GM19438 (cell line): ENCODE results near the gene TBC1D1.

Experiments
- ATAC-seq: cut with Tn5 transposase; IDR thresholded peaks from one replicate; pipeline ENCODE4 v1.9.1; 2021; ENCODE audit warnings: low read depth; ENCODE audit not compliant: unreplicated experiment

The TBC1D1 gene

GRCh38 chr4:38178392-38178995 is 287.6 kb downstream of the TBC1D1 start:
- ATAC-seq, result no peak

DNA sequence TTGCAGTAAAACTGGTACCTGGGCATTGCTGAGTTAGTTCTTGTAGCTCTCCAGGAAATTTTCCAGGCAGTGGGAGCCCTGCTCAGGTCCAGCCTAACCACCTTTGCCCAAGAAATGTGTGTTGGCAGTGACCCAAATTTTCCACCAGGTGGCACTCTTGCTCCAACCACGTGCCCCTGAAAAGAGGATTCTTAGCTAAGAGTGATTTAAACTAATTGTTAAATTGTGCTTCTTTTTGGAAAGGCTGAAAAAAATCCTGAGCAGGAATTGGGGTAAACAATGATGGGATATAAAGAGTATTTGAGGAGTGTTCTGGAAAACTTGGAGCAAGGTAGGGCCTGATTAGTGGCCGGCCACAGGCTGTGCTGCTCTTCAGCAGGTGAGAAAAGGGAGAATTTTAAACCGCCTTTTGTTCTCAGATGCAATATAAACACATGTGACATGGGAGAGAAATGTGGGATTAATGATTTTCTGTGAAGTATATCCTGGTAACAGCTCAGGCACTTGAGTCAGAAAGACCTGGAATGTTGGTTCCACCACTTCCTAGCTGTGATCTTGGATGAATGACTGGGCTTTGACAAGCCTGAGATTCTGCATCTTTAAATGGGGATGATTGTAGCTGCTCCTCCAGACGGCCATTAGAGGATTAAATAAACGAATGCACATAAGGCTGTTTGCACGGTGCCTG is 288.9 kb downstream of the TBC1D1 start:
- no peak for ATAC-seq

DNA sequence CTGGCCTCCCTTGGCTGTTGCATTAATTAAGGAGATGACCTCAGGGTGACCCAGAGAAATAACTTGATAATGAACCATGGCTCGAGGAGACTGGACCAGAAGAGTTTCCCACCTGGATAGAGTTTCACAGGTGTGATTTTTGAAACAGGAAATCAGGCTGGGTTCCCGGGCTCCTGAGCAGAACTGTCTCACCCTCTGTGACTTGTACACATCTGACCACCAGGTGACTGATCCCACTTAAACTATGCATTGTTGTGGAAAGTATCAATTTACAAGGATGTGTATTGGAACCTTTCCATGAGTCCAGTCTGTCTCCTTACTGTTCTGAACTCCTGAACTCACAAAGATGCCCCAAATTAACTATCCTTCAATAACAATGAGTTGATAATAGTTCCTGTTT is 289.6 kb downstream of the TBC1D1 start:
- ATAC-seq, result no peak

- ATAC-seq, result no peak
Measured at GRCh38 chr4:38181286-38181685, 290.4 kb downstream of the TBC1D1 start.

DNA sequence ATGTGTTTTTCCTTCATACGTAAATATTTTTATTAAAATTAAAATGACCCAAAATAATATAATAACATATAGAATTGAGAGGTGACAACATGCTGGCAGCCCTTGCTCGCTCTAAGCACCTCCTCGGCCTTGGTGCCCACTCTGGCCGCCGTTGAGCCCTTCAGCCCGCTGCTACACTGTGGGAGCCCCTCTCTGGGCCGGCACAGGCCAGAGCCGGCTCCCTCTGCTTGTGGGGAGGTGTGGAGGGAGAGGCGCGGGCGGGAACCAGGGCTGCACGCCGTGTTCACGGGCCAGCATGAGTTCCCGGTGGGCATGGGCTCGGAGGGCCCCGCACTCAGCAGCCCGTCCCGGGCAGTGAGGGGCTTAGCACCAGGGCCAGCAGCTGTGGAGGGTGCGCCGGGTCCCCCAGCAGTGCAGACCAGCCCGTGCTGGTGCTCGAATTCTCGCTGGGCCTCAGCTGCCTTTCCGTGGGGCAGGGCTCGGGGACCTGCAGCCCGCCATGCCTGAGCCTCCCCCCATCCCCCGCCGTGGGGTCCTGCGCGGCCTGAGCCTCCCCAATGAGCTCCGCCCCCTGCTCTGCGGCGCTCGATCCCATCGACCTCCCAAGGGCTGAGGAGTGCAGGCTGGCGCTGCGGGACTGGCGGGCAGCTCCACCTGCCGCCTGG is 291.6 kb downstream of the TBC1D1 start:
- no peak for ATAC-seq

GRCh38 chr4:38184404-38184803 is 293.5 kb downstream of the TBC1D1 start:
- no peak for ATAC-seq

DNA sequence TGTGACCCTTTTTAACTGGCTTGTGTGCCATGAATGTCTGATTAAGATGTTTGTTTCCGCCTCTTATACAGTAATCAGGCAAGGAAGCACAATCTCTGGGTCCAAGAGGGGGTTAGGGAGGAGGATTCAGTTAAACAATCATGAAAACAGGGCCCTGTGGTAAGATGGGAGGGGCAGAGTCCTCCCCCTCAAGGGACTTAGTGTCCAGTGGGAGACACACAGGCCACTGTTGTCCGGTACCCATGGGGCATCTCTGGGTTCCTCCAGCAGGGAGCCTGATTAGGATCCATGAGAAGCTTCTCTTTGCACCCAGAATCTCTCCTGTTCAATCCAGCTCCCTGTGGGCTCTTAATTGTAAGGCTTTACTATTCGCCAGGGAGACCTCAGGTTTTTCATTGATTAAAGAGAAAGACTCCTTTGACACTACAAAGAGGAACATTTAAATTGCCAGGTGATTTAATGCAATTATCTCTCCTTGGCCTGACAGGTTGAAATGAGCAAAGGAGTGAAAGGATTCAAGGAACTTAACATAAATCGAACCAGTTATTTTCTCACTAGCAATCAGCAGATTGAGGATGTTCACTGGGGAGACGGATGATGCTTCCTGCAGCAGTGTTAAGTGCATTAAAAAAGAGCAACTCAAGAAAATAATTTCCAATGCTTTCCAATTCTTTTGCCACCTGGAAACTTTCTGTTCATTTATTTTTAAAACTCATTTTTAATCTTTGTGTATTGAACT is 294.7 kb downstream of the TBC1D1 start:
- no peak for ATAC-seq

DNA sequence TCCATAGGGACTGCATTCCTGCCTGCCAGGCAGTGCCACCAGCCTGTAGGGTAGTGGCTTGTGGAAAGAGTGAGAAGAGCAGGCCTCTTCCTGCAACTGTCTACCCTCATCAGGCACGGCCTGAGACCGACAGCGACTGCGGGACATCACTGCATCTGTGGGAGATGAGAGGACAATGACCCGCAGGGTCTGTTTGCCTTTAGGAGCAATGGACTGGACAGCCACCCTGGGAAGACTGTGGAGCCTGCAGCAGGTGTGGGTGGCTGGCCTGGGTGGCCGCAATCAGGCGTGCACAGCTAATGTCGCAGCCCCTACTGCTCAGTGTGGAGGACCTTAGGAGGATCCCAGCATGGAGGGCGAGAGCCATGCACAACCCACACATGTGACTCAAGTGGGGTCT is 297.3 kb downstream of the TBC1D1 start:
- ATAC-seq, result no peak

DNA sequence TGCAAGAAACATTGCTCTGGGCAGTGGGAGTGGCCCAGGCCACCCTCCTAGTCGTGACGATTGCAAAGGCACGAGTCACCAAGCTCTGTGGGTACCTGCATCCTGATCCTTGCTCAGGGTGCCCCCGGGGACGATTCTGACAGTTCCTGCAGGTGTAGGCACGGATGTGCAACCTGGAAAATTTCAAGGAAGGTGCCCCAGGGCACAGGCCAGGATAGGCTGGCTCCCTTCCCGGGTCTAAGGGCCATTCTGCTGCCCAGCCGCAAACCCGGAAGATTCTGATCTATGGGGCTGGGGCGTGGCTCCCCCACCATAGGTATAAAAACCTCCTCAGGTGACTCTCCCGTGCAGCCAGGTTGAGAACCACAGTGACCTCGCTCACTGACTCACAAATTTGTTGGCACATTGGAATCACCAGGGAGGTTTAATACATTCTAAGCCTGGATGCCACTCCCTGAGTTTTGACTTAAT is 297.8 kb downstream of the TBC1D1 start:
- no peak for ATAC-seq
